ENCODE results near the gene OTUB1. TPM values are rescaled to one million over a fixed set of nuclear protein-coding genes. Genes with fewer than 3 reads are reported as not detected.
"Not testable (repeated sequence)": the region's sequence is repeated elsewhere in the genome, so short reads cannot be mapped to it uniquely, and the experiment has no call there.

Gene OTUB1
- total and polyA plus RNA-seq, 2 donors = 46.7 to 83.8 TPM

GRCh38 chr11:63942803-63943202 lies 43.4 kb upstream of the OTUB1 start:
- peaks cover 18 to 24% of the 10 kb centered on the region in 2 donors for H3K36me3 ChIP-seq (ENCODE audit: control insufficient read depth in 2 of 2, insufficient read depth in 2 of 2, low read length in 1 of 2)
- H3K27ac ChIP-seq (ENCODE audit: low read depth in 1 of 2, low read length in 1 of 2) = no peak overlapping the region
- whole genome bisulfite sequencing = 98% methylated on average over 3 of the region's 3 CpGs
- H3K4me1 ChIP-seq (ENCODE audit: control insufficient read depth in 2 of 2, insufficient read depth in 2 of 2, low read length in 2 of 2) = peaks cover 4 to 23% of the 10 kb centered on the region in 2 donors
- H3K9me3 ChIP-seq (ENCODE audit: control insufficient read depth in 2 of 2, insufficient read depth in 1 of 2, low read length in 1 of 2) = no peaks in the 10 kb centered on the region
- no peak for DNase-seq (ENCODE audit: low read depth in 6 of 9, low spot score in 9 of 9)
- no peaks in the 10 kb centered on the region for H3K27me3 ChIP-seq (ENCODE audit: control insufficient read depth in 2 of 2, insufficient read depth in 1 of 2, low read length in 1 of 2)
- no peak overlapping the region for H3K4me3 ChIP-seq (ENCODE audit: low read length in 2 of 2)

GRCh38 chr11:63944987-63945386 lies 41.3 kb upstream of the OTUB1 start:
- DNase-seq (ENCODE audit: low read depth in 6 of 9, low spot score in 9 of 9) = no peak
- Histone ChIP-seq H3K27ac (ENCODE audit: low read depth in 1 of 2, low read length in 1 of 2) (no peak overlapping the region), H3K4me3 (ENCODE audit: low read length in 2 of 2) (no peak overlapping the region), H3K27me3 (ENCODE audit: control insufficient read depth in 2 of 2, insufficient read depth in 1 of 2, low read length in 1 of 2) (no peaks in the 10 kb centered on the region), H3K9me3 (ENCODE audit: control insufficient read depth in 2 of 2, insufficient read depth in 1 of 2, low read length in 1 of 2) (no peaks in the 10 kb centered on the region), H3K36me3 (ENCODE audit: control insufficient read depth in 2 of 2, insufficient read depth in 2 of 2, low read length in 1 of 2) (peaks cover 18 to 27% of the 10 kb centered on the region in 2 donors), H3K4me1 (ENCODE audit: control insufficient read depth in 2 of 2, insufficient read depth in 2 of 2, low read length in 2 of 2) (peaks cover 0 to 9% of the 10 kb centered on the region in 2 donors)
- WGBS = 94% methylated on average over 8 of the region's 8 CpGs

GRCh38 chr11:63945477-63946163 lies 40.6 kb upstream of the OTUB1 start:
- H3K9me3 ChIP-seq (ENCODE audit: control insufficient read depth in 2 of 2, insufficient read depth in 1 of 2, low read length in 1 of 2) = no peaks in the 10 kb centered on the region
- no peaks in the 10 kb centered on the region for H3K27me3 ChIP-seq (ENCODE audit: control insufficient read depth in 2 of 2, insufficient read depth in 1 of 2, low read length in 1 of 2)
- peak in 4 of 9 donors; percentile 31 to 67 (median 52) for DNase-seq (ENCODE audit: low read depth in 6 of 9, low spot score in 9 of 9)
- peaks cover 18 to 27% of the 10 kb centered on the region in 2 donors for H3K36me3 ChIP-seq (ENCODE audit: control insufficient read depth in 2 of 2, insufficient read depth in 2 of 2, low read length in 1 of 2)
- 75% methylated on average over 14 of the region's 14 CpGs for WGBS
- H3K4me3 ChIP-seq (ENCODE audit: low read length in 2 of 2) = no peak overlapping the region
- H3K4me1 ChIP-seq (ENCODE audit: control insufficient read depth in 2 of 2, insufficient read depth in 2 of 2, low read length in 2 of 2) = peaks cover 0 to 6% of the 10 kb centered on the region in 2 donors
- H3K27ac ChIP-seq (ENCODE audit: low read depth in 1 of 2, low read length in 1 of 2) = no peak overlapping the region

- WGBS = 53% methylated on average over 20 of the region's 20 CpGs
- peak overlapping the region; percentile 19 to 62 for H3K27ac ChIP-seq (ENCODE audit: low read depth in 1 of 2, low read length in 1 of 2)
- H3K36me3 ChIP-seq (ENCODE audit: control insufficient read depth in 2 of 2, insufficient read depth in 2 of 2, low read length in 1 of 2) = peaks cover 41 to 52% of the 10 kb centered on the region in 2 donors
Observed at GRCh38 chr11:63951779-63952536, 34.3 kb upstream of the OTUB1 start.

GRCh38 chr11:63952570-63952969 lies 33.7 kb upstream of the OTUB1 start:
- Histone ChIP-seq H3K27ac (ENCODE audit: low read depth in 1 of 2, low read length in 1 of 2) (peak overlapping the region in 1 of 2 donors; percentile 19), H3K27me3 (ENCODE audit: control insufficient read depth in 2 of 2, insufficient read depth in 1 of 2, low read length in 1 of 2) (no peaks in the 10 kb centered on the region), H3K36me3 (ENCODE audit: control insufficient read depth in 2 of 2, insufficient read depth in 2 of 2, low read length in 1 of 2) (peaks cover 42 to 49% of the 10 kb centered on the region in 2 donors), H3K9me3 (ENCODE audit: control insufficient read depth in 2 of 2, insufficient read depth in 1 of 2, low read length in 1 of 2) (no peaks in the 10 kb centered on the region), H3K4me3 (ENCODE audit: low read length in 2 of 2) (no peak overlapping the region), H3K4me1 (ENCODE audit: control insufficient read depth in 2 of 2, insufficient read depth in 2 of 2, low read length in 2 of 2) (peaks cover 9 to 30% of the 10 kb centered on the region in 2 donors)
- no peak for DNase-seq (ENCODE audit: low read depth in 6 of 9, low spot score in 9 of 9)
- 97% methylated on average over 4 of the region's 4 CpGs for WGBS

More at GRCh38 chr11:63951779-63952536, 34.3 kb upstream of the OTUB1 start:
- Histone ChIP-seq H3K4me1 (ENCODE audit: control insufficient read depth in 2 of 2, insufficient read depth in 2 of 2, low read length in 2 of 2) (peaks cover 9 to 25% of the 10 kb centered on the region in 2 donors), H3K4me3 (ENCODE audit: low read length in 2 of 2) (no peak overlapping the region), H3K9me3 (ENCODE audit: control insufficient read depth in 2 of 2, insufficient read depth in 1 of 2, low read length in 1 of 2) (no peaks in the 10 kb centered on the region), H3K27me3 (ENCODE audit: control insufficient read depth in 2 of 2, insufficient read depth in 1 of 2, low read length in 1 of 2) (no peaks in the 10 kb centered on the region)
- peak in 3 of 9 donors; percentile 23 to 53 (median 41) for DNase-seq (ENCODE audit: low read depth in 6 of 9, low spot score in 9 of 9)

- Histone ChIP-seq H3K27ac (ENCODE audit: low read depth in 1 of 2, low read length in 1 of 2) (no peak overlapping the region), H3K4me1 (ENCODE audit: control insufficient read depth in 2 of 2, insufficient read depth in 2 of 2, low read length in 2 of 2) (peaks cover 0 to 47% of the 10 kb centered on the region in 2 donors), H3K27me3 (ENCODE audit: control insufficient read depth in 2 of 2, insufficient read depth in 1 of 2, low read length in 1 of 2) (no peaks in the 10 kb centered on the region), H3K36me3 (ENCODE audit: control insufficient read depth in 2 of 2, insufficient read depth in 2 of 2, low read length in 1 of 2) (peaks cover 35 to 36% of the 10 kb centered on the region in 2 donors), H3K4me3 (ENCODE audit: low read length in 2 of 2) (no peak overlapping the region), H3K9me3 (ENCODE audit: control insufficient read depth in 2 of 2, insufficient read depth in 1 of 2, low read length in 1 of 2) (no peaks in the 10 kb centered on the region)
- peak in 1 of 9 donors; percentile 46 for DNase-seq (ENCODE audit: low read depth in 6 of 9, low spot score in 9 of 9)
- 72% methylated on average over 5 of the region's 5 CpGs for WGBS
Observed at GRCh38 chr11:63958008-63958407, 28.2 kb upstream of the OTUB1 start.

GRCh38 chr11:63961608-63962412 lies 24.4 kb upstream of the OTUB1 start:
- Histone ChIP-seq H3K9me3 (ENCODE audit: control insufficient read depth in 2 of 2, insufficient read depth in 1 of 2, low read length in 1 of 2) (no peaks in the 10 kb centered on the region), H3K36me3 (ENCODE audit: control insufficient read depth in 2 of 2, insufficient read depth in 2 of 2, low read length in 1 of 2) (peaks cover 0 to 3% of the 10 kb centered on the region in 2 donors), H3K27me3 (ENCODE audit: control insufficient read depth in 2 of 2, insufficient read depth in 1 of 2, low read length in 1 of 2) (no peaks in the 10 kb centered on the region), H3K27ac (ENCODE audit: low read depth in 1 of 2, low read length in 1 of 2) (no peak overlapping the region), H3K4me1 (ENCODE audit: control insufficient read depth in 2 of 2, insufficient read depth in 2 of 2, low read length in 2 of 2) (peaks cover 0 to 44% of the 10 kb centered on the region in 2 donors), H3K4me3 (ENCODE audit: low read length in 2 of 2) (no peak overlapping the region)
- peak in 2 of 9 donors; percentile 24 to 65 for DNase-seq (ENCODE audit: low read depth in 6 of 9, low spot score in 9 of 9)
- 64% methylated on average over 19 of the region's 19 CpGs for WGBS

GRCh38 chr11:63963895-63964294 lies 22.3 kb upstream of the OTUB1 start:
- H3K27ac ChIP-seq (ENCODE audit: low read depth in 1 of 2, low read length in 1 of 2); H3K27me3 ChIP-seq (ENCODE audit: control insufficient read depth in 2 of 2, insufficient read depth in 1 of 2, low read length in 1 of 2); H3K36me3 ChIP-seq (ENCODE audit: control insufficient read depth in 2 of 2, insufficient read depth in 2 of 2, low read length in 1 of 2); H3K9me3 ChIP-seq (ENCODE audit: control insufficient read depth in 2 of 2, insufficient read depth in 1 of 2, low read length in 1 of 2); H3K4me3 ChIP-seq (ENCODE audit: low read length in 2 of 2); DNase-seq (ENCODE audit: low read depth in 6 of 9, low spot score in 9 of 9): not testable (repeated sequence)
- 95% methylated on average over 4 of the region's 4 CpGs for WGBS
- peaks cover 0 to 29% of the 10 kb centered on the region in 2 donors for H3K4me1 ChIP-seq (ENCODE audit: control insufficient read depth in 2 of 2, insufficient read depth in 2 of 2, low read length in 2 of 2)
